RPMI7951 (cell line): ENCODE data around the gene SKA1. TPM values are rescaled to one million over a fixed set of nuclear protein-coding genes. Genes with fewer than 3 reads are reported as not detected.
"Not testable (repeated sequence)": the region's sequence is repeated elsewhere in the genome, so short reads cannot be mapped to it uniquely, and the experiment has no call there.

Experiments used
- DNase-seq: peaks from one replicate; pipeline ENCODE4 v3.0.0-alpha.2; 2012; ENCODE audit warnings: low read depth
- total RNA-seq: library from RNA; depleted of rRNA; stranded (reverse); fragments of >200 nt; shearing (Covaris generic); gene quantifications from 2 replicates; pipeline ENCODE4 v1.2.3, GENCODE V29; 2014; rRNA removed

SKA1 gene
- total RNA-seq, 1 experiment from 2014 or later = 36.4 TPM

- DNase-seq = peak; percentile 6
These were observed 54.5 kb downstream of the SKA1 start for GRCh38 chr18:50429207-50429948.

GRCh38 chr18:50432915-50433314 is 58.1 kb downstream of the SKA1 start:
- peak; percentile 6 for DNase-seq

GRCh38 chr18:50436742-50437141 is 61.9 kb downstream of the SKA1 start:
- not testable (repeated sequence) for DNase-seq

DNA sequence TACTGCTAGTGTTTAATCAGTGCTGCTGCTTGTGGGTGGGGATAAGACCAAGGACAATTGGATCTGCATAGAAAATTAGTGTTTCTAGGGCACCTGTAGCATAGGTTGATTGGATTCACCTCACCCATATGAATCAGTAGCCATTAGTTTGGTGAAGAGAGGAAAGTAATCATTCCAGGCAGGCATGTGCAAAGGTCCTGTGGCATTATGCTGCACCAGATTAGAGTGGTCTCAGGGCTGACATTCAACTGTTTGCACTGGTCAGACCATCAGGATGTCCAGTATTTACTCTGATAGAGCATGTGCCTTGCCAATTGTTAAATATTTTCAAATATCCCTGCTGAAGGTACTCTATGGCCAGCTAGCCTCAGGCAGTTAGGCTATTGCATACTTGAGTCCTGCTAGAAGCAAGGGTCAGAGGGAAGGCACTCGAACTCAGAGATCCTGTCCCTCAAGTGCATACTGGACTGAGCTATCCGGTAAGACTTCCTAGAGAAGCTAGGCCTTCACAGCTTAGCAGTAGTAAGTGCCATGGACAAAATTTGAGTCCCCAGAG is 64.7 kb downstream of the SKA1 start:
- no peak for DNase-seq

- no peak for DNase-seq
These were observed 66.2 kb downstream of the SKA1 start for GRCh38 chr18:50441016-50441415.

DNA sequence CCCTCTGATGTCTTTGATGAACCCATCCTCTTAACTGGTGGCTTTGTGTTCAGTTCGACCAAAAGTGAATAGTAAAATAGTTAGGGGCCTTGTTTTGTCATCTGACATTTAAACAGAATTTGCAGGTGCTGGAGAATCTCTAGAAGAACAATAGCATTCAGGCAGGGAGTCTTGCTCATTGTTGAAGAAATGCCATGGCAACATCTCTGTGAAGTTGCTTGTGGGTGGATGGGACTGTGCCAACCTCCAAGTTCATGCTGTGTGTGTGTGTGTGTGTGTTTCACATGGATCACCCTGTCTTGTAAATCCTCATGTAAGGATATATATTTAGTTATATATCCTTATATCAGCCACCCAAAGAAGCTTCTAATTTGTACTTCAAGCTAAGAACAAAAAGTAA is 66.7 kb downstream of the SKA1 start:
- no peak for DNase-seq

Other genes starting within 250 kb of the SKA1 start
- under 0.01 and 0.36 TPM in 2 replicates for gene MYO5B, start 179.9 kb upstream of the SKA1 start, total RNA-seq
- gene CFAP53, start 108.6 kb upstream of the SKA1 start, total RNA-seq = 0.36 and 0.68 TPM in 2 replicates
- gene MBD1, start 93.5 kb upstream of the SKA1 start, total RNA-seq = 36.3 and 44.3 TPM in 2 replicates
- gene CXXC1, start 87.4 kb upstream of the SKA1 start, total RNA-seq = 15.7 and 20.9 TPM in 2 replicates
- gene MAPK4, start 185.0 kb downstream of the SKA1 start, total RNA-seq = not detected in 2 replicates